NCI-H146 (cell line): Measurements from ENCODE around the gene YIPF5.
A peak's percentile ranks its signal among the peaks of the same experiment; 100 is the strongest.

Experiments
- DNase-seq: peaks from one replicate; lab custom pipeline; 2025; lab: John Stamatoyannopoulos, UW

Gene YIPF5

DNA sequence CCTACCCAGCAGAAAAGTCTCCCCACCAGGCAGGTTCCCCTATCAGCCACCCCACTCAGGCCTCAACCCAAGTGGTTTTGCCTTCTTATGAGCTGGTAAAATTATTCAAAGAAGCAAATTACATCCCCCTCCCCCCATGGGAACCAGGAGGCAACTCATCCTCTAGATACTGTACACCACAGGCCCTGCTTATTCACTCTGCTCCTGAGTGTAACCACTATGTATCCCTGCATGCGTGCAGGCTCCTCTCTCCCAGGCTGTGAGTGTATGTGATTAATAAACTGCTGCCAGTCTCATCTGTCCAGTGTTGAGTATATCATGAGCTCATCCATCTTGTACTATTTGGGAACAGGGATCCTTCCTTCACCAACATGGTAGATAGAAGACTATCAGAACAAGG is 8.8 kb upstream of the YIPF5 start:
- no peak for DNase-seq

DNA sequence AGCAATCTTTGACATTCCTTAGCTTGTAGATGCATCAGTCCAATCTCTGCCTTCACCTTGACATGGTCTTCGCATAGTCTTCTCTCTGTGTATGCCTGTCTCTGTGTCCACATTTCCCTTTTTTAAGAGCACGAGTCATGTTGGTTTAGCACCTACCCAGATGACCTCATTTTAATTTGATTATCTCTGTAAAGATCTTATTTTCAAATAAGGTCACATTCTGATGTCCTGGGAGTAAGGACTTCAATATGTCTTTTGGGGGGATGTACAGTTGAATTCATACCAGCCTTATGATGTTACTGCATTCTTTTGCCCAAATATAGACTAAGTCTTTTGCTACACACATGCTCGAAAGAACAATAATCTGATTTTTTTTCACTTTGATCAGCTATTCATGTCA is 7.1 kb upstream of the YIPF5 start:
- DNase-seq = no peak

DNA sequence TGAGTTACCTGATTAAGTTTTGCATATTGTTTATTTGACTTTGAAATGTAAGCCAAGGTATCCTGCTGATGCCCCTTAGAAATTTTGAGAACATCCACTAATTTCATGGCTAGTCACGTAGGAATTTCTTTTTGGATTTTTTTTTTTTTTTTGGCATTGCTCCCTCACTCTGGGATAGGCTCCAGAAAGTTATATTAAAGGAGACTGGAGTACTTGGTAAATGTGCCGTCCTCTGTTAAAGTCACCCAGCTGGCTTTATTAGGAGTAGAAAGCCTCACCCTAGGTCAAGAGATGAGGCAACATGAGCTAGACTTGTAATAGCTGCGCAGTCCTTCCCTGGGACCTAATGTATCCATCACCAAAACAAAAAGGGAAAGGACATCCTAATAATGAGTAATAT is 3.3 kb upstream of the YIPF5 start:
- DNase-seq = no peak

DNA sequence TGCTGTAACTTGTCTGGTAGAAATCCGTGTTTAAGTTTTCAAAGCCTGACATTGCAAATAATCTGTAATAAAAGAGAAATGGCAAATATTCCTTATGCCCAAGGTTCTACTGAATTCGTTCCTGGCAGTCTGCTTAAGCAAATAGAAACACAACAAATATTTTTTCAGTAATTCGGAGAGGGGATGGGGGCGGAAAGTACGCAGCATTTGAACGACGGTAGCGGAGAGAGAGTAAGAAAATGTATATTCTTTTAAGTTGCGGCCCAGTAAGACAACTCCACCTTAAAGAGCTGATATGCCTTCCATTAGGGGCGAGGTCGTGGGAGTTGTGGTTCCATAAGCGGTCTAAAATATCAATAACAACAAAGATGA is 569 bp downstream of the YIPF5 start:
- DNase-seq = no peak

DNA sequence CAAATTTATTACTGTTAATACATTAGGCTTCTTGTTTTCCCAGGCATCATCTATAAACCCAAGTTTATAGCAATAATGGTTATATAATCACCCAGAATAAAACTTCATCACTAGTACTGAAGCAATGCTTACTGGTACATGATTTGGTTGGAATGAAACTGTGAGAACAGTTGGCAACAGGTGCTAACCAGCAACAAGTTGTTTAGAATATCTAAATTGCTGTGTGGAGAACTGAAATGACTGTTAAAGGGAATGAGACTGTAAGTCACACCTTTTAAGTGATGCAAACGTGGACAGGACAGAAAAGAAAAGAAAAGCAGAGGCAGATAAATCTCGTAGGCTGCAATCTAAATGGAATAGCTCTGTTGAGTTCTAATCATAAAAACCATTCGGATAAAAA is 2.5 kb downstream of the YIPF5 start:
- no peak for DNase-seq

DNA sequence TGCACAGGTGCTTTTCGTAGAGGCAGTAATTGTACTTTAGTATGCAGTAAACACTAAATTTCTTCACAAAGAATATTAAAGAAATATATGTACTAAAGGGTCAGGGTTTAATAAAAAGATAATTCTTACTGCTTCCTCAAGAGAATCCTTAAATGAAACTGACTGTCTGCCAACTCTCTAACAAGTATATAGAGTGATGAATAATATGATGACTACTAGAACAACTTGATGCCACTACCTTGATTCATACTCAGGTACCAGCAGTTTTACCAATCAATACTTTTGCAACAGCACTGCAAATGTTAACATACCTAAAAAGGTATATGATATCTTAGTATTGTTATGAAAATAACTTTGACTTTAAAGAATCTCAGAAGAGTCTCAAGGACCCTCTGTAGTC is 3.8 kb downstream of the YIPF5 start:
- no peak for DNase-seq

DNA sequence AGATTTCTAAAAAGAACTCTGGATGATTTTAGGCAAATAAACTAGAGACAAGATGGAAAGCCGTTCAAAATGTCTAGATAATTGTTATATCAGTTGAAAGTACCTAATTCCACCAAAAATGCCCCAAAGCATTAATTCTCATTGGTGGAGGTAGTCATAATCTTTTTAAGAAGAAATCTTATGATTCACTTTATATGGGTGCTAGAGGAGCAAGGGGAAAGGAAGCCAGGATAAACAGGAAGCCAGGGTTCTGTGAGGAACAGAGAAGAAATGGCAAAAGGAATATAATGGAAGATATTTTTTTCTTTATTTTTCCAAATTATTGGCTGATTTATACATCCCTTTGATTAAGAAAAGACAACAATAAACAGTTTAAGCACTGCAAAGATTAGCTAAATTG is 7.8 kb downstream of the YIPF5 start:
- no peak for DNase-seq

DNA sequence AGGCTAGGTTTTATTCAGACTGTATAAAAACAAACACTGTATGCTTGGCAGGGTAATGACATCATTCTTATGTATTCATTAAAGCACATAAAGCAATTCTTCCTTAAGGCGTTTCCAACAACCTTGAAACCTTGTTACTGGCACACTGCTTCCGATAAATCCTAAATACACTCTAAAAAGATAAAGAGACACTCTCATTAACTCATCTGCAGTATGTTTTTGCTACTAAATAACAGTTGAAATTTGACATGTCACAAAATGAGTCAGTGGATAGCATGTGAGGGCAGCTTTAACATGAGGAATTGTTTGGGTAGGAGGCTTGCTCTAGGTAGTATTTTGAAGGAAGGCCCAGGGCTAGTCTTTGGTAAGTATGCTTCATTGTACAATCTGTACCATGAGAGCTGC is 13.7 kb downstream of the YIPF5 start:
- DNase-seq = no peak

DNA sequence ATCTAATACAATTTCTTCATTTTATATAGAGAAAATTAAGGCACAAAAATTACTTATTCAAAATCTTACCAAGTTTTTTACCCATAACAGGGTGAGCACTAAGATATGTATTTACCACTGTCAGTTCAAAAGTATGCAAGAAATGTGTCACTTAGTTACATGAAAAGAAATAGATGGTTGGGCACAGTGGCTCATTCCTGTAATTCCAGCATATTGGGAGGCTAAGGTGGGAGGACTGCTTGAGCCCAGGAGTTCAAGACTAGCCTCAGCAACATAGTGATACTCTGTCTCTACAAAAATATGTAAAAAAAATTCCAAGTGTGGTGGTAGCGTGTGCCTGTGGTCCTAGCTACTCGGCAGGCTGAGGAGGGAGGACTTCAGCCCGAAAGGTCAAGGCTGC is 19.4 kb downstream of the YIPF5 start:
- DNase-seq = no peak

DNA sequence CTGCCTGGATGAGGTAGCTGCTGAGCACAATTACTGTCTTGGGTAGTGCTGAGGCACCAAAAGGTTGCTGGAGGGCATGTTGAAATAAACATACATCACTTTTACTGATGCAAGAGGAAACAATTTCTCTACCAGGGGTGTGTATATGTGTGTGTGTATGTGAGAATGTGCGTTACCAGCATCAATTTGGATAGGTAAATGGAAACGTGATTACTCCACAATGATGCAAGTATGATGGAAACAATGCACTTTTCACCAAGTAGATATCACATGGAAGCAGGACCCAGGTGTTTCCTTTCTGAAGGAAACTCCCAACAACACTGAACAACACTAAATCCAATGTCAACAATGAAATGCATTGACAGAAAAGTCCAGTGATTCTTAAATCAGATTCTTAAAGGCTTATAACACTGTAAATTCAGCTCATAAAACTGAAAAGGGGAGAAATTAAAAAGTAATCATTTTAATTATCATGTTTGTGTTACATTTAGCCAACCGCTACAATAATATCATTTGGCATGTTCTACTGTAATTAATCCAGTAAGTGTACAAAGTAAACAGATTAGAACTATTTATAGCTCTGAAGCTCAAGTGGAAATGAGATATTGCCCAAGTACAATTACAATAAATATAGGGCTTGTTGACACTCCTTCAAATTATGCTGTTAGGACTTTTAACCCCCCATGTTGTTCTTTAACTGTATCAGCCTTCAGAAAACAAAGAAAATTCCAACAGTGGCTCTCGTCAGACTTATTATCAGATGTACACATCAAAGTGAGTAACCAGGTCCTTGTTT is 25.3 kb downstream of the YIPF5 start:
- peak; percentile 21 for DNase-seq

DNA sequence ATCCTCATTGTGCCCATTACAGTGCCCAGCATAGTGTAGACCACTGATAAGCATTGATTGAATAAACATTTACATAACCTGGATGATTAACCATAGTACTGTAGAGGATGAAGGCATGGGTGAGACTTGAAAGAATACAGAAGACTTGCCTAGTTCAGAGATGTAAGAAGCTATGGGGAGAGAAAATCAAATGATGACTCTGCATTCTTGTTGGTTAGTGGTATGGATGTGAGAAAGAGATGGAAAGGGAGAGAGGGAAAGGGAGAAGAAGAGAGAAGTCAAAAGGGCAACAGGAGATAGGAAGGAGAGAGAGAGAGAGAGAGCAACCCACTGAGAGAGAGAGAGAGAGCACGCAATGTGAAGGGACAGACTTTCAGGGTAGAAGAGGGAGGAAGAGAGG is 26.8 kb downstream of the YIPF5 start:
- DNase-seq = no peak

DNA sequence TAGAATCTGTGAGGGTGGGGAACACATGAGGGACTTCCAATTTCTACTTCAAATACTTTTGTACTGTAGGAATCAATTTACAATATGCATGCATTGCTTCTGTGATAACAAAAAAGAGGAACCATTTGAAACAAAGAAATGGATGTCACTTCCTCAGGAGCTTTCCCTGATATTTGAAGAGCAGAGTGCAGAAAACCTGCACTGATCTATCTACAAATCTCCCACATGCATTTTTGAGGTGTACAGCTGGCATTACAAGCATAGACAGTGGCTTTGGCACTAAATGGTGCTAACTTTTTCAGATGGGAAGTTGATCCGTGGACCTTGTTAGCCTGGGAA is 27.7 kb downstream of the YIPF5 start:
- DNase-seq = no peak

DNA sequence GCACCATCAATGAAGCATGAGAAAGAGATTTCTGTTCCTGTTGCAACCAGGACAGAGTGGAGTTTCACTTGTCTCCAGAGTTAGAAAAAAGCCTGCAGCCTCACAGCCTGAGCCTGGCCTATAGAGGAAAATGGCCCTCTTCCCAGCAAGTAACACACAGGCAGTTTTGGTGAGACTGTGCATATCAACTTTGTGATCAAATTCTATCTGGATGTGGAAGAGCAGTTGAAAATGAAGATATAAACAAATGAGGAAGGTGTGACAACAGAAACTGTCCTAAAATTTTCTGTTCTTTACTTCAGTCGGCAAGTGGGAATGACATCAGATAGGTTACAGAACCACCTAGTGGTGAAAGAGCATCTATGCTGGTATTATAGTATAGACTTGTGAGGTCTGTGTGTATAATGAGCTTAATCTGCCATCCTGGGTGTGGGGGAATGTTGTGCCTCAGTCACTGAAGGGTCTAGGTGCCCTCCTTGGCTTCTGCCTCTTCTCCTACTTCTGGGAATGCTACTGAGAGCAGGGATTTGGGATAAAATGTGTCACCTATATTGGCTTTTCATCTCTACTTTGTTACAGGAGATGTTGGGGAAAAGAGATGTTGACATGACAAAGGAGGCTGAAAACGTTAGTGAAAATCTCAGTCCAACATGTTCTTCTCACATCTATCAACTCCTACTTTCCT is 28.2 kb downstream of the YIPF5 start:
- DNase-seq = no peak

DNA sequence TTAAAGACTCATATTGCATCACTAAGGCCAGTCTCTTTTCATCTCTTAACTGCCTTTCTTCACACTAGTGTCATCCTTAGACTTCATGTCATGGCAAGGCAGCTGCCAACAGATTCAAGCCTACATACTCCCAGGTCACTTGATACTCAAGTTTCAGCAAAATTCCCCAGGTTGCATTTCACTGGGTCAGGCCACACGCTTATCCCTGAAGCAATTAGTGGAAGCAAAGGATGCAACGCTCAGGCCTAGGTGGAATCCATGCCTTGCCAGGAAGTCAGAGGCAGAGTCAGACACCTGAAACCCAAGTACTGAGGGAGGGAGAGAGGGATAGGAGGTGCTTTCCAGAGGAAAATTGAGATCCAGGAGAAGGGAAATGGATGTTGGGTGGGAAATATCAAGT is 28.9 kb downstream of the YIPF5 start:
- DNase-seq = no peak

DNA sequence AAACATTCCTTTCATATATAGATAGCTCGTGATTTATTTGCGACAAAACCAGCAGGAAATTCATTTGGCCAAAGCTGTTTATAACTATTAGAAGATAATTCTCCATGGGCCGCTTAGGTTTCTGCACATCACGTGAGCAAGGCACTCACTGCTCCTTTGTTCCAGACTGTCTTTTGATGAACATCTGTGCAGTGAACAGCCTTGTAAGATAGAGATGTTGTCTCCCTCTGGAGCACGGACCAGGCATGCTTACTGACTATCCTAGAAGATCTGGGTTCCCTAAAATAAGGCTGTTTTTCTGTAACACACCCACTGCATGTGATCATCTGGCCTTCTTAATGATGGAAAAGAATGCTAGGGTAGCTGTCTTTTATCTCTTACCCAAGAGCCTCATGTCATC is 30.9 kb downstream of the YIPF5 start:
- DNase-seq = no peak

DNA sequence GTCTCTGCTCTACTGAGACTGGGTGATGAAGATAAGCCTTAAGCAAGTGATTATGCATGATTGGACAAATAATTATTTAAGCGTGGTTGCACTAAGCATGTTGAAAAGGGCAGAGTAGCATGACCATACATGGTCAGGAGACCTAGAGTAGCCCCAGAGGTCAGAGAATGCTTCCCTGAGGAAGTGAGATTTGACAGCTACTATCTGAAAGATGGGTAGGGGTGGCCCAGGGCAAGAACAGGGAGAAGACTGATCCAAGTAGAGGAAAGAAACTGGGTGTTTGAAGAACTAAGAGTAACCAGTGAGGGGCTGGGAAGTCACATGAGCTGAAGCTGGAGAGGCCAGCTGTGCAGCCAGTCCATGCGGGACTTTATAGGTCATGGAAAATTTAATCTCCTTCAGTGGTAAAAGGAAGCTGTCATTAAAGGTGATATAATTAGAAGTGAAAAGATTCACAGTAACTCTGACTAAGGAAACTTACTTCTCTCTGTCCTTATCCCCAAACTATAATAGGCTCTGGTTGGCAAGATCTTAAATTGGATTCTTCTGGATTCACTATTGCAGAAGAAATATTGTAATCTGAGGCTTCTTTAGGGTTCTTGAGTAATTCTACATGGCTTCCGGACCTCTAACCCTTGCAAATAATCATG is 35.2 kb downstream of the YIPF5 start:
- DNase-seq = no peak

DNA sequence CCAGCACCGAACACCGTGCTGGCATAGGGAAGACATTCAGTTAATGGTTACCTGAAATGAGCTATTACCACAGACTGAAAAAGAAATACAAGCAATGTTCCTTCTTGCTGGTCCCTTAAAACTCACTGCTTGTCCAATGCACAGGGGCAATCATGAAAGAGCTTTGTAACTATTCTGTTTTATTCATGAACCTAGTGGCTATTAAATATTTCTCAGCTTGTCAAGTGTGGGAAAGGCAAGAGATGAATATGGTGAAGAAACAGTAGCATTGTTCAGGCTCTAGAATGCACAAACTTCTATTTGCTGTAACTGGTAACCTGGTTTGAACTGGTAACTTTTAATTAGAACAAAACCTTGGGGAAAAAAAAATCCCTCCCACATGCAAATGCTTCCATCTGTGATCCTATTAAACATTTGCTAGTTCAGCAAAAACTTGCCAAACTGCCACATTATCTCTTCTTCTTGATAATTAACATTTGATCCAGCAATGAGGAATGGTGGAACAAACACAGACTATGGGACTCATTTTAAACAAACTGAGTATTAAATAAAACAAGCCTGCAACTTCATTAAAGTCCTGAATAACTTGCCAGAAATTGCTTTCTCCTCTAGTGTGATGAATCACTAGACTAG is 36.1 kb downstream of the YIPF5 start:
- no peak for DNase-seq

DNA sequence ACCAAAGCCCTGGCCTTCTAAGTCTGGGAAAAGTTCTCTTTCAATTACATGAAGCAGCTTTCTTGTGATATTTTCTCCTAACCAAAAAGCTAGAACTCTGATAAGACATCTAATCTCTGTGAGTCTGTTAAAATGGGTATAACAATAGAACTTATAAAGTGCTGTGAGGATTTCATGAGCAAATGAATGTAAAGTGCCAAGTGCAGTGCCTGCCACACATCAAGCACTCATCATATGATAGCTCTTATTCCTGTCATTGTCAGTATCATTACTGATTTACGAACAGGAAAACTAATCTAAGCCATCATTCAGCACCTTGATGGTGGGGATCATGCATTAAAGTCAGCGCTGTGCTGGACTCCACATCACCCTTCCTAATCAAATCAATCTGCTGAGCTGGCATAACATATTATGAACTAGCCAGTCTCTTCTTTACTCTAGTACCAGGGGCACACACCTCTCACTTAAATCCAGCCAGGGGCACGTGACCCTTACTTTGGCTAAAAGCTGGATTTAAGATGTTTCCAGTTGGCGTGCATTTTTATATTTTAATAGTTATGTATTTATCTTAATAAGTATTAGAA is 37.3 kb downstream of the YIPF5 start:
- no peak for DNase-seq

DNA sequence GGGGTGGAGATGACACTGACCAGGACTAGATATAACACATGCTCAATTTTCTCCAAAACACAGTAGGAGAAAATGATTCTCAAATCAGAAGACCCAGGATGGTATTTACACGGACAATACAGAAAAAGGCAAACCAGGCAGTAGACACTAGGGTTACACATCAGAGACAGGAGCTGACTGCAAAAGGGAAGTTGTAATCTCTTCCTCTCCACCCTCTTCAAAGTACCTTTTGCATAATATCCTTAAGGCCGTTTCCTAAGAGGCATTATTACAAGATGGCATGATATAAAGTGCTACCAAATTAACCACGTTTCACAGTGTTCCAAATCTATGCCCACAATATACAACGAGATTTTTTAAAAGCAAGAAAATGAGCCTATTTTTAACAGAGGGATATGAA is 39.2 kb downstream of the YIPF5 start:
- DNase-seq = no peak

DNA sequence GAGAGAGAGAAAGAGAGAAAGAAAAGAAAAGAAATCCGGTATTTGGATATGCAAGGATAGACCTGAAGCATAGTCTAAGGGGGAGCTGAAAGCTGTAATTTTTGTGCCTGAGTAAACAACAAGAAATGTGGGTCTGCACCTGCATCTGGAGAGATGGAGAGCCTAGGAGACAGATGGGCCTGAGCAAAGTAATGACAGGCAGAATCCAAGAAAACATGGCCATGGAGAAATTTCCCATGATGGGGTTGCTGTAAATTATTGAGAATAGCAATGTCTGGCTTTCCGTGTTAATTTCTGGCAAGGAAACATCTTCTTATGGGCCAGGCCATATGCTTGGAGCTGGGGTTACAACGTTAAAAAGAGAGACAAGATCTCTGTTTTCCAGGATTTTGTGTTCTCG is 40.2 kb downstream of the YIPF5 start:
- DNase-seq = no peak

DNA sequence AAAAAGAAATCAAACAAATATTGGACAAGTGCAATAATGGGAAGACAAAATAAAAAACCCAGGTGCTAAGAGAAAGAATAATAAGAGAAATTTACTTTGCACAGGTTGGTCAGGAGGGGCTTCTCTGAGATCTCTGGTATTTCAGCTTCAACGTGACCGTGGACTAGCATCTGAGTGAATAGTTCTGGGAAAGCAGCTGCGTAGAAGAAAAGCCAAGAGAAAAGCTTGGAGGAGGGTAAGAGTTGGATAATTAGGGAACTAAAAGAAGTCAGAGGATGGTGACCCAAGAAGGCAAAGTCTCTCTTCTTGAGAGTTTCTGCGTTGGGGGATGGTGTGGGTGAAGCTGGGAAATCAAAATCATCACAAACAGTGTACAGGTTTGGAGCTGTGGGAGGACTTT is 41.6 kb downstream of the YIPF5 start:
- DNase-seq = no peak

DNA sequence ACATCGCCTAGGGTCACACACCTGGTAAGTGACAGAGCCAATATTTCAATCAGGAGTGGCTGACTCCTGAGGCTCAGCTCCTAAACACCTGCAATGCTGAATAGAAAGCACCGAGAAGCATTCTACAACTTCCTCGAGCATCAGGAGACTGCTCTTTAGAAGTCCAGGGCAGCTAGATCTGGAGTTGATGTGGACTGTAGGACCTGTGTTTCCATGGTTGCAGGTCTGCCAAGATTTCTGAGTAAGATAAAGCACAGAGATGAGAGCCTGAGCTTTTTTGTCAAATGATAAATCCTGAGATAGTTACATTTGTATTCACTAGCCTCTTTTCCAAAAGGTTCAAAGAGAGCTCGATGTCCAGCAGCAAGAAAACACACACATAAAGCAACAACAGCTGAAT is 43.8 kb downstream of the YIPF5 start:
- DNase-seq = no peak
